NT2/D1 (cell line): Measurements from ENCODE around the gene IL36B.

ENCODE experiments used
- SUZ12 ChIP-seq: IDR thresholded peaks from 2 replicates; pipeline ENCODE4 v1.6.1; 2011; ENCODE audit not compliant: insufficient read length, insufficient read depth; ENCODE audit errors: extremely low read depth
- YY1 ChIP-seq: IDR thresholded peaks from 2 replicates; pipeline ENCODE4 v1.6.1; 2011; ENCODE audit not compliant: insufficient read length, insufficient read depth
- ZNF274 ChIP-seq: IDR thresholded peaks from 2 replicates; pipeline ENCODE4 v1.6.1; 2011; ENCODE audit warnings: mild to moderate bottlenecking, low read depth, low read length

- TF ChIP-seq ZNF274 (no peak), YY1 (no peak), SUZ12 (no peak)
Measured at GRCh38 chr2:113061241-113061640, 8.6 kb upstream of the IL36B start.
